ENCODE data around the gene CATSPER3.

DNA sequence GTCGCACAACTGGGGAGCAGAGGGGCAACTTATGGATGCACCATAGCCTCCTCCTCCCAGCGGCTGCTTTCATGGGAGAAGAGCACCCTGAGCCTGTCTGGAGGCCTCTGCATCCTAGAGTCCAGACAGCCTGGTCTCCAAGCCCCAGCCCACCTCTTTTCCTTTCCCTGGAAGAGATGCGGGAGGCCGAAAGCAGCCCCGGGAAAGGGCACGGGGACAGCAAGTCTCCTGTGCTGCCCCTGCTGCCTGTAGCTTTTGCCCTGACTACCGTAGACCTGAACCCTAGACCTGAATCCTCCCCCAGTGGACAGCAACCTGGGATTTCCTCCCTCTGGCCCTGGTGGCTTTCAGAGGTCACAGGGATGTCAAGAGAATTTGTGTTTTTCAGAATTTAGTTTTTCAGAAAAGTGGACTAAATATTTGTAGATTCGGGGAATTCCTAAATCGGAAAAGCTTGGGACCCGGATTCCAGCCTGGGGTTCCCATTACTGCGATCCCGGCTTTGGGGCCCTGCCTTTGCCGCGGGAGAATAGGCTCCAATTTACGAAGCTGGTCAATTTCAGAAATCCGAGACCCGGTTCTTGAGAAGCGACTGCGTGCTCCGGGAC, 70.6 kb downstream of the CATSPER3 start:
- TF ChIP-seq, protein P1, sequence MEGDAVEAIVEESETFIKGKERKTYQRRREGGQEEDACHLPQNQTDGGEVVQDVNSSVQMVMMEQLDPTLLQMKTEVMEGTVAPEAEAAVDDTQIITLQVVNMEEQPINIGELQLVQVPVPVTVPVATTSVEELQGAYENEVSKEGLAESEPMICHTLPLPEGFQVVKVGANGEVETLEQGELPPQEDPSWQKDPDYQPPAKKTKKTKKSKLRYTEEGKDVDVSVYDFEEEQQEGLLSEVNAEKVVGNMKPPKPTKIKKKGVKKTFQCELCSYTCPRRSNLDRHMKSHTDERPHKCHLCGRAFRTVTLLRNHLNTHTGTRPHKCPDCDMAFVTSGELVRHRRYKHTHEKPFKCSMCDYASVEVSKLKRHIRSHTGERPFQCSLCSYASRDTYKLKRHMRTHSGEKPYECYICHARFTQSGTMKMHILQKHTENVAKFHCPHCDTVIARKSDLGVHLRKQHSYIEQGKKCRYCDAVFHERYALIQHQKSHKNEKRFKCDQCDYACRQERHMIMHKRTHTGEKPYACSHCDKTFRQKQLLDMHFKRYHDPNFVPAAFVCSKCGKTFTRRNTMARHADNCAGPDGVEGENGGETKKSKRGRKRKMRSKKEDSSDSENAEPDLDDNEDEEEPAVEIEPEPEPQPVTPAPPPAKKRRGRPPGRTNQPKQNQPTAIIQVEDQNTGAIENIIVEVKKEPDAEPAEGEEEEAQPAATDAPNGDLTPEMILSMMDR (IDR thresholded peaks at IDR 0.05): no peak
- TF ChIP-seq ZFX (IDR thresholded peaks at IDR 0.05; ENCODE audit: borderline replicate concordance): no peak

All from 22Rv1 (cell line).